Endothelial cell of umbilical vein (primary cell): ENCODE data around the gene ACOX1. TPM values are rescaled to one million over a fixed set of nuclear protein-coding genes. Genes with fewer than 3 reads are reported as not detected.

Source experiments
- BruUV-seq: library from RNA; stranded (reverse); fragments of 400-500 nt; replicated peaks from 2 replicates; lab custom pipeline; 2021; lab: Mats Ljungman, UMichigan
- CTCF ChIA-PET: fragments of 300-600, 350-600 bp; sonication (Branson Sonifier 250); formaldehyde crosslinking; loops from one replicate; lab custom pipeline; 2021; ENCODE audit warnings: antibody characterized with exemption, inconsistent platforms; lab: Charles Lee
- POLR2A ChIA-PET: fragments of 300-600, 350-600 bp; sonication (Branson Sonifier 250); formaldehyde crosslinking; loops from one replicate; lab custom pipeline; 2021; ENCODE audit warnings: antibody characterized with exemption, inconsistent platforms; lab: Charles Lee
- DNase-seq: peaks from one replicate; pipeline ENCODE4 v3.0.0-alpha.2; 2011; ENCODE audit warnings: low read depth, low spot score
- FAIRE-seq: peaks from 2 replicates; lab custom pipeline; 2011; peaks lifted over from hg19 to GRCh38; lab: Jason Lieb, UNC
- H2AFZ ChIP-seq: 2 replicates; pipeline ENCODE4 v1.6.0; 2012; ENCODE audit warnings: low read depth, low read length, control low read depth, inconsistent platforms
- H3K27ac ChIP-seq: 2 replicates; pipeline ENCODE4 v1.5.1; 2011; ENCODE audit warnings: low read depth, mild to moderate bottlenecking, control low read depth, low read length, moderate library complexity; ENCODE audit not compliant: insufficient read depth
- H3K27me3 ChIP-seq, 2 experiments: 2 replicates each; pipeline versions ENCODE4 v1.6.0 to v1.6.1; 2011; ENCODE audit warnings: low read length in 2 of 2, mixed read lengths in 1 of 2; ENCODE audit not compliant: control insufficient read depth in 2 of 2, insufficient read depth in 2 of 2
- H3K36me3 ChIP-seq, 2 experiments: 2 replicates in 1 of 2; 3 replicates in 1 of 2; pipeline ENCODE4 v1.5.1; 2011; ENCODE audit warnings: low read length in 2 of 2, mild to moderate bottlenecking in 1 of 2, moderate library complexity in 1 of 2; ENCODE audit not compliant: control insufficient read depth in 2 of 2, insufficient read depth in 2 of 2; ENCODE audit errors: extremely low read depth in 1 of 2
- H3K4me1 ChIP-seq: 3 replicates; pipeline ENCODE4 v1.5.1; 2011; ENCODE audit warnings: mild to moderate bottlenecking, low read length; ENCODE audit not compliant: control insufficient read depth, insufficient read depth; ENCODE audit errors: extremely low read depth
- H3K4me2 ChIP-seq: 2 replicates; pipeline ENCODE4 v1.6.1; 2011; ENCODE audit warnings: low read length, control low read depth, mixed read lengths; ENCODE audit not compliant: insufficient read depth
- H3K4me3 ChIP-seq, 3 experiments: fragments of 200-600 bp in 1 of 3; sonication (generic), shearing (Covaris generic) in 1 of 3; replicated peaks in 1 of 3; 2 replicates each; pipeline ENCODE4 v1.5.1; 2011 to 2016; ENCODE audit warnings: control low read depth in 3 of 3, low read length in 3 of 3, mild to moderate bottlenecking in 2 of 3, inconsistent platforms in 1 of 3, low read depth in 1 of 3, moderate library complexity in 1 of 3; ENCODE audit not compliant: insufficient read depth in 1 of 3
- H3K79me2 ChIP-seq: 2 replicates; pipeline ENCODE4 v1.6.0; 2012; ENCODE audit warnings: low read length, inconsistent platforms; ENCODE audit not compliant: control insufficient read depth, insufficient read depth
- H3K9ac ChIP-seq: replicated peaks from 2 replicates; pipeline ENCODE3; 2011; ENCODE audit warnings: low read length, control low read depth; ENCODE audit not compliant: insufficient read depth; ENCODE audit errors: extremely low read depth
- H3K9me1 ChIP-seq: replicated peaks from 3 replicates; pipeline ENCODE4 v1.6.0; 2011; ENCODE audit warnings: mild to moderate bottlenecking, low read length; ENCODE audit not compliant: control insufficient read depth, insufficient read depth; ENCODE audit errors: extremely low read depth
- H3K9me3 ChIP-seq: replicated peaks from 2 replicates; pipeline ENCODE4 v1.5.1; 2012; ENCODE audit warnings: low read length, inconsistent platforms; ENCODE audit not compliant: control insufficient read depth, insufficient read depth
- H4K20me1 ChIP-seq: replicated peaks from 2 replicates; pipeline ENCODE3; 2011; ENCODE audit warnings: mild to moderate bottlenecking, low read length; ENCODE audit not compliant: control insufficient read depth, insufficient read depth; ENCODE audit errors: extremely low read depth
- CTCF ChIP-seq, 2 donors: IDR thresholded peaks; 1 replicate in 1 of 2; 2 replicates in 1 of 2; pipeline ENCODE4 v1.5.1; 2011; ENCODE audit warnings: low read length in 2 of 2, mild to moderate bottlenecking in 2 of 2, moderate library complexity in 2 of 2, control low read depth in 1 of 2, inconsistent platforms in 1 of 2, low read depth in 1 of 2; ENCODE audit not compliant: insufficient read depth in 1 of 2; ENCODE audit errors: extremely low read depth in 1 of 2
- EZH2 ChIP-seq: IDR thresholded peaks from 2 replicates; pipeline ENCODE4 v1.6.1; 2012; ENCODE audit warnings: borderline replicate concordance, low read depth, mild to moderate bottlenecking, moderate library complexity, low read length, inconsistent platforms; ENCODE audit not compliant: severe bottlenecking
- FOS ChIP-seq: IDR thresholded peaks from 2 replicates; pipeline ENCODE4 v1.6.1; 2011; ENCODE audit warnings: mild to moderate bottlenecking, low read length, moderate library complexity, borderline replicate concordance; ENCODE audit not compliant: insufficient read depth
- GATA2 ChIP-seq: IDR thresholded peaks from 2 replicates; pipeline ENCODE4 v1.7.0; 2011; ENCODE audit warnings: low read depth, mild to moderate bottlenecking, moderate library complexity, mixed read lengths, low read length; ENCODE audit not compliant: insufficient read length, insufficient read depth
- JUN ChIP-seq: IDR thresholded peaks from 2 replicates; pipeline ENCODE4 v1.6.1; 2011; ENCODE audit warnings: borderline replicate concordance, low read depth; ENCODE audit not compliant: insufficient read length, insufficient read depth
- MYC ChIP-seq: IDR thresholded peaks from one replicate; pipeline ENCODE4 v1.6.1; 2011; ENCODE audit warnings: mild to moderate bottlenecking, low read depth, low read length
- POLR2A ChIP-seq: IDR thresholded peaks from 2 replicates; pipeline ENCODE4 v1.6.1; 2012; ENCODE audit warnings: low read depth, mild to moderate bottlenecking, control low read depth, low read length
- POLR2AphosphoS5 ChIP-seq: IDR thresholded peaks from 2 replicates; pipeline ENCODE4 v1.6.1; 2012; ENCODE audit warnings: low read depth, mild to moderate bottlenecking, control low read depth, low read length, moderate library complexity; ENCODE audit not compliant: insufficient read depth
- dilution Hi-C: fragments of 300-500 bp; cut with MboI; formaldehyde crosslinking; loops from one replicate; pipeline ENCODE4 v1.15.0; 2019; ENCODE audit warnings: low sequenced_read_pairs; ENCODE audit not compliant: extremely low pct_ligation_motif_present
- intact Hi-C: fragments of 100-400 bp; cut with micrococcal nuclease; formaldehyde crosslinking; loops from one replicate; pipeline ENCODE4 v1.10.0; 2022
- polyA plus RNA-seq, 4 experiments: library from polyadenylated mRNA; depleted of rRNA in 3 of 4; stranded (reverse) in 3 of 4; unstranded in 1 of 4; fragments of >200 nt; gene quantifications; 2 replicates each; pipeline versions ENCODE4 v1.2.1 to v1.2.3, GENCODE V29; 2011 to 2012; ENCODE audit warnings: missing spikeins in 1 of 4
- total RNA-seq: library from RNA; stranded (reverse); gene quantifications from 2 replicates; pipeline ENCODE4 v1.2.3, GENCODE V29; 2021
- TF ChIP-seq, protein P1 (sequence below): IDR thresholded peaks from 2 replicates; pipeline ENCODE4 v1.6.1; 2011; ENCODE audit not compliant: insufficient read depth, insufficient read length

The ACOX1 gene
- total and polyA plus RNA-seq, 2 donors (not counting 3 experiments of a cell fraction or from before 2014, with no cell fraction given), result 17.9 to 45.1 TPM

- intact Hi-C loops (no loop called here), dilution Hi-C loops (no loop called here)
- no peak overlapping the region for H3K4me3 ChIP-seq
- TF ChIP-seq CTCF (IDR thresholded peaks at IDR 0.05; ENCODE audit: extremely low read depth in 1 of 2, insufficient read depth in 1 of 2, low read depth in 1 of 2, low read length in 2 of 2), result no peak
- TF ChIP-seq POLR2A, result no peak
- TF ChIP-seq POLR2AphosphoS5, result no peak
- no peak for TF ChIP-seq FOS
- TF ChIP-seq EZH2, result no peak
- TF ChIP-seq, protein P1, sequence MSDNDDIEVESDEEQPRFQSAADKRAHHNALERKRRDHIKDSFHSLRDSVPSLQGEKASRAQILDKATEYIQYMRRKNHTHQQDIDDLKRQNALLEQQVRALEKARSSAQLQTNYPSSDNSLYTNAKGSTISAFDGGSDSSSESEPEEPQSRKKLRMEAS, result no peak
- no peak for TF ChIP-seq JUN
- no peak for TF ChIP-seq MYC
- no peak for TF ChIP-seq GATA2
- DNase-seq (no peak), FAIRE-seq (no peak)
- H4K20me1 ChIP-seq, result no peaks in the 10 kb centered on the region
- peaks cover 22% of the 10 kb centered on the region for H3K79me2 ChIP-seq
- no peaks in the 10 kb centered on the region for H3K9me3 ChIP-seq
- H2AFZ ChIP-seq, result no peak overlapping the region
- peaks cover 0 to 19% of the 10 kb centered on the region in 2 experiments for H3K36me3 ChIP-seq
- no peaks in the 10 kb centered on the region for H3K27me3 ChIP-seq
- CTCF ChIA-PET, result interaction anchor here (1.0 to 3.6 kb wide), 5 partner anchors 10 to 110 kb away, joined by 3 to 42 read pairs (median 4); partner anchors contain the start of gene WBP2
- H3K9ac ChIP-seq, result no peak overlapping the region
- H3K27ac ChIP-seq, result no peak overlapping the region
- no peak overlapping the region for H3K4me2 ChIP-seq
- peaks cover 11% of the 10 kb centered on the region for H3K4me1 ChIP-seq
- BruUV-seq, result no TSS peak
- POLR2A ChIA-PET, result no interaction called here
- no peaks in the 10 kb centered on the region for H3K9me1 ChIP-seq
These were observed 84.8 kb downstream of the ACOX1 start for GRCh38 chr17:75894049-75894733.
